Sigmoid colon (tissue), 7 donors: Measurements from ENCODE around the gene ADAMTS19. TPM values are rescaled to one million over a fixed set of nuclear protein-coding genes. Genes with fewer than 3 reads are reported as not detected.

Experiments used
- DNase-seq: peaks from one replicate; pipeline ENCODE4 v3.0.0-alpha.2; 2019
- H3K27ac ChIP-seq, 4 donors: fragments of 200-600 bp; sonication (generic); one replicate each; pipeline ENCODE4 v1.5.1; 2016 to 2019; ENCODE audit warnings: mild to moderate bottlenecking in 1 of 4
- H3K27me3 ChIP-seq, 3 donors: fragments of 200-600 bp; sonication (generic); one replicate each; pipeline ENCODE4 v1.5.1; 2019; ENCODE audit warnings: mild to moderate bottlenecking in 1 of 3
- H3K36me3 ChIP-seq, 4 donors: fragments of 200-600 bp; sonication (generic); one replicate each; pipeline ENCODE4 v1.5.1; 2016 to 2019
- H3K4me1 ChIP-seq, 4 donors: fragments of 200-600 bp; sonication (generic); one replicate each; pipeline ENCODE4 v1.5.1; 2017 to 2019
- H3K4me3 ChIP-seq, 4 donors: fragments of 200-600 bp; sonication (generic); one replicate each; pipeline ENCODE4 v1.5.1; 2017 to 2019; ENCODE audit warnings: mild to moderate bottlenecking in 2 of 4, moderate library complexity in 1 of 4
- H3K9me3 ChIP-seq, 4 donors: fragments of 200-600 bp in 3 of 4; sonication (generic) in 3 of 4; one replicate each; pipeline versions ENCODE4 v1.5.1 to v1.6.1; 2013 to 2019
- EP300 ChIP-seq, 4 donors: sonication (generic); formaldehyde crosslinking; IDR thresholded peaks; one replicate each; pipeline ENCODE4 v1.6.1; 2017; ENCODE audit warnings: antibody characterized with exemption in 4 of 4
- POLR2A ChIP-seq, 2 donors: fragments of 450-650 bp; IDR thresholded peaks; one replicate each; pipeline ENCODE4 v1.6.1; 2016; ENCODE audit warnings: antibody characterized with exemption in 2 of 2, mild to moderate bottlenecking in 2 of 2, moderate library complexity in 2 of 2
- POLR2AphosphoS5 ChIP-seq, 4 donors: sonication (generic); formaldehyde crosslinking; IDR thresholded peaks; one replicate each; pipeline ENCODE4 v1.6.1; 2017; ENCODE audit warnings: antibody characterized with exemption in 4 of 4
- WGBS, 2 donors: extraction: QIAGEN DNeasy Blood & Tissue Kit; methylation state at CpG; one replicate each; pipeline ENCODE4 v1.1.7; 2013; 5-methylcytosine and 5-hydroxymethylcytosine counted together
- intact Hi-C: fragments of 100-400 bp; cut with DNase I; formaldehyde crosslinking; loops from one replicate; pipeline ENCODE4 v1.15.1; 2023
- polyA plus RNA-seq, 3 donors: library from polyadenylated mRNA; stranded (reverse); fragments of 200-250 nt; gene quantifications; one replicate each; pipeline ENCODE4 v1.2.3, GENCODE V29; 2013
- total RNA-seq, 4 donors: library from RNA; depleted of rRNA; stranded (reverse); fragments of >200 nt; gene quantifications; one replicate each; pipeline ENCODE4 v1.1.0, GENCODE V29; 2016
- TF ChIP-seq, protein P1 (sequence below), 4 experiments: fragments of 450-650 bp in 3 of 4; fragments of 200-600 bp in 1 of 4; IDR thresholded peaks; one replicate each; pipeline ENCODE4 v1.5.1; 2016 to 2019; ENCODE audit warnings: antibody characterized with exemption in 4 of 4, mild to moderate bottlenecking in 3 of 4, moderate library complexity in 2 of 4
- donor health status: healthy with polysubstance abuse.
- donor health status: Bipolar disorder and iron deficiency.
- donor health status: healthy.

Gene ADAMTS19
- total and polyA plus RNA-seq, 7 donors, result 0.16 to 8.9 (median 2.1) TPM; not detected in 2

DNA sequence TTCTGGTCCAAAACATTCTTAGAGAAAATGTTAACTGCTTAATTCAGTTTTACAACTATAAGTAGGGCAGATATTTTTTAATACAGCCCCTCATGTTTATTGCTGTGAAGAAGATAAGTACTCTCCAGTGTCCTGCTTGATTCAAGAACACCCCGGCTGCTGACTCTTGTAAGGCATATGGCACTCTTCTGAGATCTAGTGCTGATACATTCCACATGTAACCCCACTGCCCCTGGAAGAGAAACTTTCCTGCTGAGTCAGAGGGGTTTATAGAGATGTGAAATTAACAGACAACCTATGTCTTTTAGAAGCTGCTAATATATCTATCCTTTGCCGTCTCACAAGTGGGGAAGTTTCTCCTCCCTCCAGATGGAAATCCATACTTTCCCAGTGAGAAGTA is 286.8 kb downstream of the ADAMTS19 start:
- no peak for DNase-seq
- Histone ChIP-seq H3K27ac (no peak overlapping the region), H3K36me3 (no peaks in the 10 kb centered on the region), H3K27me3 (no peaks in the 10 kb centered on the region), H3K4me3 (no peak overlapping the region), H3K4me1 (no peaks in the 10 kb centered on the region), H3K9me3 (no peaks in the 10 kb centered on the region)
- intact Hi-C loops, result no loop called here
- TF ChIP-seq POLR2A (IDR thresholded peaks at IDR 0.05), result no peak
- no peak for TF ChIP-seq POLR2AphosphoS5 (IDR thresholded peaks at IDR 0.05)
- TF ChIP-seq, protein P1, sequence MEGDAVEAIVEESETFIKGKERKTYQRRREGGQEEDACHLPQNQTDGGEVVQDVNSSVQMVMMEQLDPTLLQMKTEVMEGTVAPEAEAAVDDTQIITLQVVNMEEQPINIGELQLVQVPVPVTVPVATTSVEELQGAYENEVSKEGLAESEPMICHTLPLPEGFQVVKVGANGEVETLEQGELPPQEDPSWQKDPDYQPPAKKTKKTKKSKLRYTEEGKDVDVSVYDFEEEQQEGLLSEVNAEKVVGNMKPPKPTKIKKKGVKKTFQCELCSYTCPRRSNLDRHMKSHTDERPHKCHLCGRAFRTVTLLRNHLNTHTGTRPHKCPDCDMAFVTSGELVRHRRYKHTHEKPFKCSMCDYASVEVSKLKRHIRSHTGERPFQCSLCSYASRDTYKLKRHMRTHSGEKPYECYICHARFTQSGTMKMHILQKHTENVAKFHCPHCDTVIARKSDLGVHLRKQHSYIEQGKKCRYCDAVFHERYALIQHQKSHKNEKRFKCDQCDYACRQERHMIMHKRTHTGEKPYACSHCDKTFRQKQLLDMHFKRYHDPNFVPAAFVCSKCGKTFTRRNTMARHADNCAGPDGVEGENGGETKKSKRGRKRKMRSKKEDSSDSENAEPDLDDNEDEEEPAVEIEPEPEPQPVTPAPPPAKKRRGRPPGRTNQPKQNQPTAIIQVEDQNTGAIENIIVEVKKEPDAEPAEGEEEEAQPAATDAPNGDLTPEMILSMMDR (IDR thresholded peaks at IDR 0.05), result no peak
- TF ChIP-seq EP300 (IDR thresholded peaks at IDR 0.05), result no peak
- 85 to 91% methylated on average over 2 of the region's 2 CpGs for WGBS, 2 donors

DNA sequence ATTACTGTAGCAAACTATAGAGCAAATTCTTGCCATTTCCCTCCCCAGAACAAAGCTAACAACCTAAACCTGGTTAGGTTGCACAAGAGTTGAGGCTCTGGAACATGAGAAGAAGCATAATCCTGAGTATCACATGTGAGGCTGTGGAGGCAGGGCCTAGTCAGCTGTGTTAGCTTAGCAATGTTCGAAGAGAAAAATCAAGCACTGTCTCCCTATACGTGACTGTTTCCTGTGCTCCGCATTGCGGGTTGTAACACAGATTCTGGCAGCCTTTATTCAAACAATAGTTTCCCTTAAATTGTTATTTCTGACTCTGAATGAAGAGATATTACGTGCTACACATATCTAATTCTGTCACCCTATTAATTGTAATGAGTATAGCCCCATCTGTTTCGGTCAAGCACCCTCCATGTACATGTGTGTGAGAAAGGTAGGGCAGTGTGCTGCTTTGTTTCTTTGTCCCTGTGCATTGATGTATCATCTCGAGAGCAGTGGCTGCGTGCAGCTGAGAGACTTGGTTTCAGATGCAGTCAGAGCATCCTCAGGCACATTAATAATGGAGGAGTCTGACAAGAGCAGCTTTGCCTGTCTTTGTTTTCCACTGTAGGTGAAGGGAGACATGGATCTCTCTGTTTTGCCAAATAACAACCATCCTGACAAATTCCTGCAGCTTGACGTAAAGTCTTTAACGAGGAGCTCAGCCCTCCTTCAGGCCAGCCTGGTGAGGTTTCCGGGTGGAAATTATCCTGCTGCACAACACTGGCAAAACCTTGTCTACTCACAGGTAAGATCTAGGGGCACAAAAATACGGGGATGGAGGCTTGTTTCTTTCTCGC is 287.7 kb downstream of the ADAMTS19 start, which contains the start of gene MINAR2:
Gene MINAR2 (plus strand): TSS at position 523 of the 836 bp plus-strand sequence. CDS start 97 bp downstream, at position 620.
- Histone ChIP-seq H3K4me3 (no peak within 1 kb of the TSS), H3K36me3 (no peaks in the 10 kb centered on the region), H3K4me1 (no peaks in the 10 kb centered on the region), H3K9me3 (no peaks in the 10 kb centered on the region), H3K27me3 (no peaks in the 10 kb centered on the region), H3K27ac (no peak within 1 kb of the TSS)
- TF ChIP-seq EP300 (IDR thresholded peaks at IDR 0.05) (no peak), POLR2A (IDR thresholded peaks at IDR 0.05) (no peak), POLR2AphosphoS5 (IDR thresholded peaks at IDR 0.05) (no peak)
- TF ChIP-seq, protein P1 (IDR thresholded peaks at IDR 0.05), result no peak
- DNase-seq, result no peak
- 82% methylated on average over 13 of the region's 13 CpGs for WGBS, 2 donors
- intact Hi-C loops, result no loop called here

DNA sequence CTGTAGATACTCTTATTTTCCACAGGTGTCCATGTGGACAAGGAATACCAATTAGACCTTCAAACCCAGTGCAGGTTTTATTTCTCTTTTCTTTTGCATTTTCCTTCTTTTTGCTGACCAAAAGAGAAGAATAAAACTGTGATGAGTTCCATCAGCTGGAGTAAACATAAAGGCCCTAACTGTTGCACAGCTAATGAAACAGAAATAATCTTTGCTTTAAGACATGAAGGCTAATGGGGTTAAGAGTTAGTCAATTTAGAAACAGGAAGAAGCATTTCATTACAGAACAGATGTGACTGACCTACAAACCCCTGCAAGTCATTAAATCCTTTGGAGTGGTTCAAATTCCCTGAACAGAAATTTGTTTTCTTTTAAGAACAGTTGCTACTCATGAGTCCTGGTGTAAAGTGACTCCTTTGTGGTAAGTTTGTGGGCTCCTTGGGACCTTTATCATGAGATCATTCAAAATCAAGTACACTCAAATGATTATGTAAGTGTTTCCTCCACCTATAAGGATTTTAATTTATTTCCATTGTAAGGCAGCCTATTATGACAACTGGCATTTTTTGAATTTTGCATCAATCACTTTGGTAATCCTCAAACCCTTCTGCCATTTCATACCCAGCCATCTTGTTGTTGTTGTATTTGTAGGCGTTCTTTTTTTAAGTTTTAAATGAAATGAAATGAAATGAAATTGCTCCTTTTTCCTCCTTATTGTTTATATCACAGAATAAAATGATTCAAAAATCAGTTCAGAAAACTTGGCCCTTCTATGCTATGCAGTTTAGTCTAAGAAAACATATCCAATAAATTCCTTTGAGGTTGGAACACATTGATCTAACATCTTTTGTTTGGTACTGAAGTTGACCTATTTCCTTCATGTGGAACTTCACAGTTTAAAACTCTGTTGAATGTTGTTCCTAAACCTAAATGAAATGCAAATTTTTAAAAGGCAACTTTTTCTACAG is 289.1 kb downstream of the ADAMTS19 start:
- no peaks in the 10 kb centered on the region for H3K4me1 ChIP-seq
- H3K4me3 ChIP-seq, result no peak overlapping the region
- intact Hi-C loops, result no loop called here
- H3K36me3 ChIP-seq, result no peaks in the 10 kb centered on the region
- TF ChIP-seq POLR2A (IDR thresholded peaks at IDR 0.05) (no peak), POLR2AphosphoS5 (IDR thresholded peaks at IDR 0.05) (no peak), EP300 (IDR thresholded peaks at IDR 0.05) (no peak)
- TF ChIP-seq, protein P1 (IDR thresholded peaks at IDR 0.05), result no peak
- H3K9me3 ChIP-seq, result no peaks in the 10 kb centered on the region
- no peaks in the 10 kb centered on the region for H3K27me3 ChIP-seq
- DNase-seq, result no peak
- WGBS, 2 donors, result 87 to 89% methylated on average over 1 of the region's 1 CpG
- no peak overlapping the region for H3K27ac ChIP-seq

DNA sequence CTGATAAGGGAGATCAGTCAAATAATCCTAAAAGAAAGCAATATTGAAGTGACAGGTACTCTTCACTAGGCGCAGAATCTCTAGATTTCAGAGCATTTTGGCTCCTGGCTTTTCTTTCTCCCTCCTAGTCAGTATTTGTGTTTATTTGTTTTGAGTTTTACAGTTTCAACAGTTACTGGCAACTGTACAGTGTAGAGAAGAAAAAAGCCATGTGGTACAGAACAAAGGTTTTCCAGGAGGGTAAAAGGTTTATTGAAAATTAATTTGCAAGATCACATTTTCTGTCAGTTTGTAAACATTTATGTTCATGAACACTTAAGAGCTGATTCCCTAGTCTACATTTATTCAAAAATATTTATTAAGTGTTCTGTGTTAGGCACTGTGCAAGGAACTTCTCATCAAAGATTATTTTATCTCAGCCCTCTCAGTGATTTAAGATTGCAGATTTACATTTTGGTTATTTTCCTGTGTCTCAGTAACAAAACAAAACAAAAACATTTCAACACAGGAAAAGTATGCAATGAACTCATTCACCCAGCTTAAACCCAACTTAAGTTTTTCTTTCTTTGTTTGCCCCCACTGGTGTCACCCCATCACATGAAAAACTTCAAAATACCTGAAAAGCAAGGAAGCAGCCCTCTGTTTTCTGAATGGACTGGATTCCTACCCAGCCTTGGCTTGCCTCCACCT is 300.7 kb downstream of the ADAMTS19 start:
- intact Hi-C loops, result no loop called here
- DNase-seq, result no peak
- no peak overlapping the region for H3K27ac ChIP-seq
- no peaks in the 10 kb centered on the region for H3K27me3 ChIP-seq
- no peak overlapping the region for H3K4me3 ChIP-seq
- 85 to 88% methylated on average over 1 of the region's 1 CpG for WGBS, 2 donors
- no peaks in the 10 kb centered on the region for H3K36me3 ChIP-seq
- no peak for TF ChIP-seq EP300 (IDR thresholded peaks at IDR 0.05)
- peaks cover 0 to 2% (median 0%) of the 10 kb centered on the region in 4 donors for H3K9me3 ChIP-seq
- H3K4me1 ChIP-seq, result no peaks in the 10 kb centered on the region
